Astrocyte (in vitro differentiated cells and primary cell): ENCODE data around the gene NEIL1. TPM values are rescaled to one million over a fixed set of nuclear protein-coding genes. Genes with fewer than 3 reads are reported as not detected.
"Not testable (repeated sequence)": the region's sequence is repeated elsewhere in the genome, so short reads cannot be mapped to it uniquely, and the experiment has no call there.

Experiments
- DNase-seq: peaks from one replicate; pipeline ENCODE4 v3.0.0-alpha.2; 2010; ENCODE audit warnings: low read depth
- FAIRE-seq: peaks from 2 replicates; lab custom pipeline; 2011; peaks lifted over from hg19 to GRCh38; lab: Jason Lieb, UNC
- H2AFZ ChIP-seq: 2 replicates; pipeline ENCODE4 v1.6.0; 2012; ENCODE audit warnings: low read depth, low read length, inconsistent platforms
- H3K27ac ChIP-seq: 2 replicates; pipeline ENCODE4 v1.5.1; 2011; ENCODE audit warnings: low read depth, low read length, inconsistent platforms
- H3K27me3 ChIP-seq: 2 replicates; pipeline ENCODE4 v1.6.0; 2011; ENCODE audit warnings: low read length, inconsistent platforms; ENCODE audit not compliant: insufficient read depth
- H3K36me3 ChIP-seq: 2 replicates; pipeline ENCODE4 v1.5.1; 2011; ENCODE audit warnings: low read length, inconsistent platforms; ENCODE audit not compliant: insufficient read depth
- H3K4me1 ChIP-seq: 2 replicates; pipeline ENCODE4 v1.5.1; 2011; ENCODE audit warnings: low read length, inconsistent platforms; ENCODE audit not compliant: insufficient read depth
- H3K4me2 ChIP-seq: 2 replicates; pipeline ENCODE4 v1.6.0; 2012; ENCODE audit warnings: low read length, inconsistent platforms
- H3K4me3 ChIP-seq: 2 replicates; pipeline ENCODE4 v1.5.1; 2011; ENCODE audit warnings: low read depth, mild to moderate bottlenecking, low read length, inconsistent platforms; ENCODE audit not compliant: insufficient read depth
- H3K79me2 ChIP-seq: 2 replicates; pipeline ENCODE4 v1.6.0; 2012; ENCODE audit warnings: mild to moderate bottlenecking, low read length, inconsistent platforms; ENCODE audit not compliant: insufficient read depth
- H3K9ac ChIP-seq: 2 replicates; pipeline ENCODE4 v1.6.0; 2012; ENCODE audit warnings: mild to moderate bottlenecking, low read length, inconsistent platforms
- H3K9me3 ChIP-seq: 2 replicates; pipeline ENCODE4 v1.5.1; 2012; ENCODE audit warnings: low read depth, mild to moderate bottlenecking, low read length, inconsistent platforms; ENCODE audit not compliant: insufficient read depth
- H4K20me1 ChIP-seq: 2 replicates; pipeline ENCODE4 v1.6.0; 2012; ENCODE audit warnings: low read length, inconsistent platforms; ENCODE audit not compliant: insufficient read depth
- H3K27ac Mint-ChIP-seq: one replicate; pipeline ENCODE4 v1.8.0; 2021; ENCODE audit warnings: mild to moderate bottlenecking, mixed read lengths; ENCODE audit not compliant: unreplicated experiment
- H3K27me3 Mint-ChIP-seq: one replicate; pipeline ENCODE4 v1.8.0; 2021; ENCODE audit warnings: low read depth, mixed read lengths; ENCODE audit not compliant: unreplicated experiment
- H3K36me3 Mint-ChIP-seq: one replicate; pipeline ENCODE4 v1.8.0; 2021; ENCODE audit warnings: low read depth, mixed read lengths; ENCODE audit not compliant: unreplicated experiment
- H3K4me1 Mint-ChIP-seq: one replicate; pipeline ENCODE4 v1.8.0; 2021; ENCODE audit warnings: low read depth, mixed read lengths; ENCODE audit not compliant: unreplicated experiment
- H3K4me3 Mint-ChIP-seq: one replicate; pipeline ENCODE4 v1.8.0; 2021; ENCODE audit warnings: mild to moderate bottlenecking, moderate library complexity, mixed read lengths; ENCODE audit not compliant: unreplicated experiment
- H3K9me3 Mint-ChIP-seq: one replicate; pipeline ENCODE4 v1.8.0; 2021; ENCODE audit warnings: mild to moderate bottlenecking, mixed read lengths; ENCODE audit not compliant: unreplicated experiment
- EZH2 ChIP-seq: IDR thresholded peaks from 2 replicates; pipeline ENCODE4 v1.6.1; 2012; ENCODE audit warnings: mild to moderate bottlenecking, low read length, inconsistent platforms; ENCODE audit not compliant: insufficient read depth
- total RNA-seq: library from RNA; stranded (reverse); gene quantifications from 2 replicates; pipeline ENCODE4 v1.2.1, GENCODE V29; 2021
- TF ChIP-seq, protein P1 (sequence below): IDR thresholded peaks from 2 replicates; pipeline ENCODE4 v1.5.1; 2011; ENCODE audit warnings: low read depth, mild to moderate bottlenecking, inconsistent platforms, low read length, moderate library complexity; ENCODE audit not compliant: insufficient read depth

NEIL1 gene
- total RNA-seq, 1 donor from 2014 or later = 5.1 TPM

DNA sequence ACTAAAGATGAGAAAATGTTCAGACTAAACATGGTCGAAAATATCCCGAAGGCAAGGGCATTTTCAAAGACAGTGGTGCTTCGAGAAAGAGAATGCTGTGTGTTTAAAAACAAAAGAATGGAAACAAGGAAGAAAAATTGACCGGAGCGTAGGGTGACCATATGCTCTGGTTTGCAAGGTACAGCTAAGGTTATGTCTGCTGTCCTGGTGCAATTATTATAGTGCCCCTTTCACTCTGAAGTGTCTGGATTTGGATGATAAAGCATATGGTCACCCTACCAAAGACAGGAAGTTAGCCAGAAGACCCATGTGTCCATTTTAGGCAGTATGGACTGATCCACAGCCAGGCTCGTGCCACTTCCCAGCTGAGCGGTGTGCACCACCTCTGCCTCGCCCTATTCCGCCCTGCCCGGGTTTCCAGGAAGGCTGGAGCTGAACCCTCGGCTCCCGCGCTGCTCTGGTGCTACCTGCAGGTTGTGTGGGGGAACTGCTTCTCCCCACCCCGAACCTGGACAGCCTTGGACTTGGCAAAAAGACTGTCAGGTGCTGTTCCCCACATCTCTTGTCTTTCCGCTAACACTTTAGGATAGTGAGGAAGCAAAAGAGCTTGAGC, 39.0 kb upstream of the NEIL1 start:
- H3K27me3 Mint-ChIP-seq = peaks cover 20% of the 10 kb centered on the region
- H3K4me3 Mint-ChIP-seq = no peak overlapping the region

DNA sequence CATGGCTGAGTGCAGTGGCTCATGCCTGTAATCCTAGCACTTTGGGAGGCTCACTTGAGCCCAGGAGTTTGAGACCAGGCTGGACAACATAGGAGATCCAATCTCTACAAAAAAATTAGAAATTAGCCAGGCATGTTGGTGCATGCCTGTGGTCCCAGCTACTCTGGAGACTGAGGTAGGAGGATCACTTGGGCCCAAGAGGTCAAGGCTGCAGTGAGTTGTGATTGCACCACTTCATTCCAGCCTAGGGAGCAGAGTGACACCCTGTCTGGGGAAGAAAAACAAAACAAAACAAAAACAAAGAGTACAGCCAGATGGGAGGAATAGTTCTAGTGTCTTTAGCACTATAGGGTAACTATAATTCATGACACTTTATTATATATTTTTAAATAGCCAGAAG, 37.1 kb upstream of the NEIL1 start:
- H4K20me1 ChIP-seq = no peaks in the 10 kb centered on the region
- FAIRE-seq = no peak
- peaks cover 5% of the 10 kb centered on the region for H3K36me3 Mint-ChIP-seq
- no peak overlapping the region for H3K4me2 ChIP-seq
- H3K27me3 Mint-ChIP-seq = peaks cover 25% of the 10 kb centered on the region
- H3K9me3 Mint-ChIP-seq = peaks cover 6% of the 10 kb centered on the region
- H3K36me3 ChIP-seq = no peaks in the 10 kb centered on the region
- no peak overlapping the region for H3K9ac ChIP-seq
- TF ChIP-seq, protein P1, sequence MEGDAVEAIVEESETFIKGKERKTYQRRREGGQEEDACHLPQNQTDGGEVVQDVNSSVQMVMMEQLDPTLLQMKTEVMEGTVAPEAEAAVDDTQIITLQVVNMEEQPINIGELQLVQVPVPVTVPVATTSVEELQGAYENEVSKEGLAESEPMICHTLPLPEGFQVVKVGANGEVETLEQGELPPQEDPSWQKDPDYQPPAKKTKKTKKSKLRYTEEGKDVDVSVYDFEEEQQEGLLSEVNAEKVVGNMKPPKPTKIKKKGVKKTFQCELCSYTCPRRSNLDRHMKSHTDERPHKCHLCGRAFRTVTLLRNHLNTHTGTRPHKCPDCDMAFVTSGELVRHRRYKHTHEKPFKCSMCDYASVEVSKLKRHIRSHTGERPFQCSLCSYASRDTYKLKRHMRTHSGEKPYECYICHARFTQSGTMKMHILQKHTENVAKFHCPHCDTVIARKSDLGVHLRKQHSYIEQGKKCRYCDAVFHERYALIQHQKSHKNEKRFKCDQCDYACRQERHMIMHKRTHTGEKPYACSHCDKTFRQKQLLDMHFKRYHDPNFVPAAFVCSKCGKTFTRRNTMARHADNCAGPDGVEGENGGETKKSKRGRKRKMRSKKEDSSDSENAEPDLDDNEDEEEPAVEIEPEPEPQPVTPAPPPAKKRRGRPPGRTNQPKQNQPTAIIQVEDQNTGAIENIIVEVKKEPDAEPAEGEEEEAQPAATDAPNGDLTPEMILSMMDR = no peak
- TF ChIP-seq EZH2 = no peak
- H3K27ac Mint-ChIP-seq = peak overlapping the region; percentile 41
- H3K4me3 Mint-ChIP-seq = no peak overlapping the region
- peaks cover 9% of the 10 kb centered on the region for H3K4me1 Mint-ChIP-seq
- peaks cover 31% of the 10 kb centered on the region for H3K27me3 ChIP-seq
- no peaks in the 10 kb centered on the region for H3K4me1 ChIP-seq
- no peak for DNase-seq
- no peak overlapping the region for H3K27ac ChIP-seq
- no peak overlapping the region for H3K4me3 ChIP-seq
- H3K9me3 ChIP-seq = no peaks in the 10 kb centered on the region
- no peak overlapping the region for H2AFZ ChIP-seq
- no peaks in the 10 kb centered on the region for H3K79me2 ChIP-seq

More for the DNA sequence above, 39.0 kb upstream of the NEIL1 start:
- Histone ChIP-seq H3K79me2 (no peaks in the 10 kb centered on the region), H3K27me3 (peaks cover 33% of the 10 kb centered on the region), H3K4me1 (no peaks in the 10 kb centered on the region), H2AFZ (no peak overlapping the region), H3K27ac (no peak overlapping the region), H3K4me2 (no peak overlapping the region), H3K36me3 (no peaks in the 10 kb centered on the region), H4K20me1 (no peaks in the 10 kb centered on the region), H3K9me3 (no peaks in the 10 kb centered on the region), H3K9ac (no peak overlapping the region), H3K4me3 (no peak overlapping the region)
- H3K9me3 Mint-ChIP-seq = peaks cover 6% of the 10 kb centered on the region
- H3K4me1 Mint-ChIP-seq = peaks cover 9% of the 10 kb centered on the region
- DNase-seq (no peak), FAIRE-seq (no peak)
- no peak overlapping the region for H3K27ac Mint-ChIP-seq
- peaks cover 5% of the 10 kb centered on the region for H3K36me3 Mint-ChIP-seq
- TF ChIP-seq, protein P1 = peak; percentile 32
- TF ChIP-seq EZH2 = no peak

DNA sequence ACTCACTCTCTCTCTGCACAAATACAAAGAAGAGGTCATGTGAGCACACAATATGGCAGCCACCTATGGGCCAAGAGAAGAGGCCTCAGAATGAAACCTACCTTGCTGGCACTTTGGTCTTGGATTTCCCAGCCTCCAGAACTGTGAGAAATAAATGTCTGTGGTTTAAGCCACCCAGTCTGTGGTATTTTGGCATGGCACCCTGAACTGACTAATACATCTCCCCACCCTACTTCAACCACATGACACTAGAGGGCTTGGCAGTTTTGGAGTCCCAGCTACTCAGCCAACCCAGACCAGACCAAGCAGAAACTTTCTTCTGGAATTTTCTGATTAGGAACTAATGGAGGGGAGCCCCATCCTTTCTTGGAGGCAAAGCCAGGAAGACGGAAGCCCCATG, 34.3 kb upstream of the NEIL1 start:
- H3K36me3 Mint-ChIP-seq, H3K9me3 Mint-ChIP-seq, H2AFZ ChIP-seq, H3K4me1 Mint-ChIP-seq, H3K4me3 Mint-ChIP-seq, FAIRE-seq, H4K20me1 ChIP-seq, H3K9me3 ChIP-seq, H3K79me2 ChIP-seq, H3K4me2 ChIP-seq, H3K4me3 ChIP-seq, H3K36me3 ChIP-seq, H3K27ac ChIP-seq, H3K9ac ChIP-seq, H3K27ac Mint-ChIP-seq, H3K4me1 ChIP-seq: not testable (repeated sequence)
- peaks cover 18% of the 10 kb centered on the region for H3K27me3 ChIP-seq
- H3K27me3 Mint-ChIP-seq = peaks cover 31% of the 10 kb centered on the region
- peak; percentile 40 for DNase-seq
